NCI-H2029 treated with DMSO at 0.1 percent for 48 hours (cell line): ENCODE data around the gene TAS2R10.
"Not testable (repeated sequence)": the region's sequence is repeated elsewhere in the genome, so short reads cannot be mapped to it uniquely, and the experiment has no call there.

Source experiments
- DNase-seq: peaks from one replicate; lab custom pipeline; 2025; lab: John Stamatoyannopoulos, UW

The TAS2R10 gene

DNA sequence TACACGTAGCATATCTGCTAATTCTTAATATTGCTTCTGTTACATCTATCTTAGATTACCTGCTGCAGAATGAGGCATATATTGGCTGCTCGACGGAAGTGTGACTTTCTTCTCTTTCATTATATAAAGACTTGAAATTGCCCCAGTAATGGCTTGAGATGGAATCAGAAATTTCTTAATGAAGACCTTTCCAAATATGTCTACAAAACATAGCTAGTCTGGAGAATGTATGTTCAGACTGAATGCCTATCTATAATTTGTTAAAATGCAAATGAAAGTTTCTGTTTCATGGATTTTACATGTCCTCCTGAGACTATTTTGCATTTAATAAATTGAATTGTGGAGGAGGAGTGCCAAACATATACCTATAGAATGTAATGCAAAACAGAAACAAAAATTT, at the start of gene TAS2R10:
TAS2R10 (minus strand) TSS at position 101 of the 400 bp plus-strand sequence; CDS start at position 12, 89 bp downstream.
- DNase-seq: no peak

DNA sequence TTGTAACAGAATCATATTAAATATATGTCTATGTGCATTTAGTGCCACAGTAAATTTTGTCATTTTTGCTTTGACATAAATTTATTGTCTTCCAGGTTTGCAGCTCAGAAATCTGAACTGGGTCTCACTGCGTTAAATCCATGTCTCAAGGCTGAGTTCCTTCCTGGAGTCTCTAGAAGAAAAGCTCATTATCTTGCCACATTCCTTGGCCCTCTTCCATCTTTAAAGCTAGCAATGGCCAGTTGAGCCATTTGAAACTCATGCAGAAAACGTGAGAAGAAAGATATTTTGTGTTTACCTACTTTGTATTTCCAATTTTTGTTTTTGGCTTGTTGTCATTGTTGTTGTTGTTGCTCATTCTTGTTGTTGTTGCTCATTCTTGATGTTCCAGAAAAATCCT, 47.2 kb upstream of the TAS2R10 start:
- no peak for DNase-seq

- DNase-seq: no peak
Measured at GRCh38 chr12:10867381-10867780, 41.2 kb upstream of the TAS2R10 start.

DNA sequence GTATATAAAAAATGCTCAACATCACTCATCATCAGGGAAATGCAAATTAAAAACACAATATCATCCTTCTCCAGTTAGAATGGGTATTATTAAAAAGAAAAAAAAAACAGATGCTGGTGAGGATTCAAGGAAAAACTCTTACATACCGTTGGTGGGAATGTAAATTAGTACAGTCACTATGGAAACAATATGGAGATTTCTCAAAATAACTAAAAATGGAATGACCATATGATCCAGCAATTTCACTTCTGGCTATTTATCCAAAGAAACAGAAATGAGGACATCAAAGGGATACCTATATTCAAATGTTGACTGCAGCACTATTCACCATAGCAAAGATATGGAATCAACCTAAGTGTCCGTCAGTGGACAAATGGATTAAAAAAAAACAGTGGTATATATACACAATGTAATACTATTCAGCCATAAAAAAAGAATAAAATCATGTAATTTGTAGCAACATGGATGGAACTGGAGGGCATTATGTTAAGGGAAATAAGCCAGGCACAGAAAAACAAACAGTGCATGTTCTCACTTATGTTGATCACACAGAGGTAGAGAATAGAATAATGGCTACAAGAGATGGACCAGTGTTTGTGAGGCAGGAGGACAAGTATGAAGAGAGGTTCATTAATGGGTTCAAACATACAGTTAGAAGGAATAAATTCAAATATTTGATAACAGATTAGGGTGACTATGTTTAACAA, 37.5 kb upstream of the TAS2R10 start:
- no peak for DNase-seq

- no peak for DNase-seq
Measured at GRCh38 chr12:10861366-10861765, 35.2 kb upstream of the TAS2R10 start.

DNA sequence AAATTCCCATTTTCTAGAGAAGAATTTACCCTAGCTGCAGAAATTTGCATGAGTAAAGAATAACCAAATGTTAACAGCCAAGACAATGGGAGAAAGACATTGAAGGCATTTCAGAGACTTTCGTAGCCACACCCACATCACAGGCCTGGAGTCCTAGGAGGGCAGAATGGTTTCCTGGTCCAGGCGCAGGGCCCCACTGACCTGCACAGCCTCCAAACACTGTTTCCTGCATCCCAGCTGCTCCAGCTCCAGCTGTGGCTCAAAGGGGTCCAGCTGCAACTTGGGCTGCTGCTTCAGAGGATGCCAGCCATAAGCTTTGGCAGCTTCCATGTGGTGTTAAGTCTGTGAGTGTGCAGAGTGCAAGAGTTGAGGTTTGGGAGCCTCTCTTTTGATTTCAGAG, 29.6 kb upstream of the TAS2R10 start:
- DNase-seq: no peak

- no peak for DNase-seq
Measured at GRCh38 chr12:10853776-10854175, 27.6 kb upstream of the TAS2R10 start.

DNA sequence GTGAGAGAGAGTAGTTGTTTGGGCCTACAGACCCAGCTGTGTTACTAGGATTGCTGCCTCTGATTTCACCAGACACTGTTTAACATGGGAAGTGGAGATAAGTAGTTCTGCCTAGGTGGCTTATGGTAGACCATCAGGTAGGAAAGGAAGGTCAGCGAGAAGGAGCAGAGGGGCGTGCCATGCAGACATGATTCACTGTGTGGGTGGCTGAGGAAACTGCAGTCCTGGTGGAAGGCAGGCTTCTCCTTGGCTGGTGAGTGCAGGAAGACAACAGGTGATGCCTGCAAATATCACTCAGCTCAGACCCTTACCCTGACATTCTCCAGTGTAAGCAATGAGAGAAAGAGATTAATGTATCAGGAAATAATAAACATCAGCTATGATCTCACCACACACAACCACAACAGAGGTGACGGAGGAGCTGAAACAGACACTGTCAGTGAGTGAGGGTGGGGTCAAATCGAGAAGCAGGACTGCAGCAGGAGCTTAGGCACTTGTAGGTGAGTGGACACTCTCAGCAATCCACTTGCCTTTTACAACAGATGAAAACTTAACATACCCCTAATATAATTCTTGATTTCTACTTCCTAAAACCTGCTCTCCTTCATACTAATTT, 25.2 kb upstream of the TAS2R10 start:
- DNase-seq: no peak

- DNase-seq: no peak
Measured at GRCh38 chr12:10849425-10849878, 23.3 kb upstream of the TAS2R10 start, which contains the start of gene PRR4. Gene PRR4, minus strand, starts transcription at chr12:10849475. Its CDS starts 38 bp downstream, at chr12:10849437.

DNA sequence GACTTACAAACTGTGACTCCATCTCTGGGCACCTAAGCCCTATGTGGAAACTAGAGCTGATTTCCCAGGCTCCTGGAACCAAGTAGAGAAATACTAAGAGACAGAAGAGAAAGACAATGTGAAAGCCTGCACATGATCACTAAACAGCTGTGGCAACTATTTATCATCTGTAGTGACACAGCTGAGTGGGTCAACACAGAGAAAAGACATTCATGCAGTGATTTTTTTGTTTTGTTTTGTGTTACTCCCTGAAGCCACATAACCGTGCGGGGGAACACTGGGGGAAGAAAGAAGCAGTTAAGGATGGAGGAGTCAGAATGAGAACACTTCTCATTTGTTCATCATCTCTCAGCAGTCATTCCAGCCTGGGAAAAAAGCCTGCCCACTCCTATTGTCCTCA, 21.6 kb upstream of the TAS2R10 start:
- no peak for DNase-seq

DNA sequence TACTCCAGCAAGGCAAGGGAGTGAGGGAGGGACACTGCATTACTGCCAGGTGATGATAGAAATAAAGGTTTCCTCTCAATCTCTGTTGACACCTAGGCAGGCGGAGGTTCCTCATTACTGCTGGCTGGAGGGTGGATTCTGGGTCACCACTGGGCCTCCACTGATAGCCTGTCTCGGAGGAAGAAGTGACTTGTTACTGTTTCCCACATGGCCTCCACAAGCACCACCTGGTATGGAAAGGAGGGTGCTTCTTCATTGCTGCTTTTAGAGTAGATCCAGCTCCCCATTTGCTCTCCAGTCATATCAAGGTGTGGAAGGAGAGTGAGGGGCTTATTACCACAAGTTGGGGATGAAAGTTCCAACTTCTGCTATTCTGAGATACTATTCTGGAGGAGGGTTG, 16.7 kb upstream of the TAS2R10 start:
- no peak for DNase-seq

- no peak for DNase-seq
Measured at GRCh38 chr12:10838461-10838860, 12.3 kb upstream of the TAS2R10 start.

GRCh38 chr12:10829994-10830393, 3.8 kb upstream of the TAS2R10 start:
- no peak for DNase-seq

DNA sequence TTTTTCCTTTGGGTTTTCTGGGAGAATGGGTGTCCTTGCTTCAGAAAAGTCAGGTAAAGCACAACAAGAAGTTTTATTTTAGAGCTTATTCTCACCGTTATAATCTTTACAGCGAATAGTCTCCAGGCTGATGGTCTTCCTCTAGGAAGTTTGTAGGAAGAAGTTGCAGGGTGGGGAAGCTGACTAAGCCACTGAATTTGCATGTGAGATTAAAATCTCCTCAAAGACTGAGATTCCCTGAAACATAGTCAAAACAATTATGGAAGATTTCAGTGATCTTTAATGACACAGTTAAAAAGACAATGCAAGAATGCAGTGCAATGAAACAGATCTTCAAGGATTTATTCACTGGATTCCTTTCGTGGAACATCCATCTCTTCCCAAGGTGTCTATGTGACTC, 1.2 kb downstream of the TAS2R10 start:
- DNase-seq: no peak

- no peak for DNase-seq
Measured at GRCh38 chr12:10811883-10812536, 14.1 kb downstream of the TAS2R10 start.

DNA sequence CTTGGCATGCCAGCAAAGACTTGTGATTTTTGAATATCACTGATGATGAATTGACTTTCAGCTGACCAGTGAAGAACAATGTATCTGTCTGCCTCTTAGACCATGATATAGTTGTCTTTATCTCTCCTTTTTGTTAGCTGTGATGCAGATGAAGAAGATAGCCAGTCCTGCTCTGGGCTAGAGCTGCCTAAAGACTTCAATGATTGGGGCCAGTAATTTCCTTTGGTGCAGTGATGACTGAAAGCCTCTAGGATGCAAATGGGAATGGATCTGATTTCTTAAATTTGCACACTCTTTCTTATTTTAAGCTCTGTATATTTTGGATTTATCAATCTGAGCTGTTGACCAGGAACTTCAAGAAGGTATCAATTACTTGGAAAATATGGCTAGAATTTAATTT, 16.1 kb downstream of the TAS2R10 start, which contains the start of gene TAS2R9:
TAS2R9 (minus strand) TSS at position 101 of the 400 bp plus-strand sequence; CDS start at position 8, 93 bp downstream.
- DNase-seq: no peak

DNA sequence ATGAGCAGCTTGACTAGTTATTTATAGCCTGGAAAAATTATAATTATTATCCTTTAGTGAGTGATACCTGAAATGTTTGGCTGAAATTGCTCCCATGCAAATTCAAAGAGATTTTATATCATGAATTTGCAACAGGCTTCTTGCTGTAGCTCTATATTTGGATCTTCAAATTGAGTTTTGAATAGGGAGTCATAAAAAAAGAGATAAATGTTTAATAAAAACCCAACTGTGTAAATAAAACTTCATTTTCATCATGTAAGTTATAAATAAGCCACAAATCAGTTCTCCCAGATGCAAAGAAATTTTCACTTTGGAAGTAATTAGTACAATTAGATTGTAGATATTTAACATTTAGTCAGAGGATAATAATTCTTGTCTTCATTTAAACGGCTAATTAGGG, 19.0 kb downstream of the TAS2R10 start, which contains the start of gene TAS2R8:
TAS2R8 (minus strand) TSS at position 101 of the 400 bp plus-strand sequence. CDS start 306 bp downstream, outside the sequence.
- no peak for DNase-seq

DNA sequence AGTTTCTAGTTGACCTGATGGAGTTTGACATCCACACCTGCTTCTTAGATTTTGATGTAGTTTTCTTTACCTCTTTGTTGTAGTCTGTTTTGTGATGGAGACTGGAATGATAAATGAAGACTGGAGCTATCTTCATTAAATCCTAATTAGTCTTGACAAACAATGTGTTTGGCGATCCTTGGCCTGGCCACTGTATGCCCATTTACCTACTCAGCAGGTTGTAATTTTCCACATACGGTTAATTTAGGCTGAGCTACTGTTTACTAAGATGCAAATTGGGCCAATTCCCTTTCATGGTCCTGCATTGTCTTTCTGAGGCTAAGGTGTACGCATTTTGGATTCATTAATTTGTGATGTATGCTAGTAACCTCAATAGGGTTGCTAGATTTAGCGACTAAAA, 23.6 kb downstream of the TAS2R10 start, which contains the start of gene TAS2R7:
TAS2R7 (minus strand) TSS at position 41 of the 400 bp plus-strand sequence. CDS start 57 bp downstream, outside the sequence.
- DNase-seq: no peak

- no peak for DNase-seq
Measured at GRCh38 chr12:10801741-10802140, 24.4 kb downstream of the TAS2R10 start.

DNA sequence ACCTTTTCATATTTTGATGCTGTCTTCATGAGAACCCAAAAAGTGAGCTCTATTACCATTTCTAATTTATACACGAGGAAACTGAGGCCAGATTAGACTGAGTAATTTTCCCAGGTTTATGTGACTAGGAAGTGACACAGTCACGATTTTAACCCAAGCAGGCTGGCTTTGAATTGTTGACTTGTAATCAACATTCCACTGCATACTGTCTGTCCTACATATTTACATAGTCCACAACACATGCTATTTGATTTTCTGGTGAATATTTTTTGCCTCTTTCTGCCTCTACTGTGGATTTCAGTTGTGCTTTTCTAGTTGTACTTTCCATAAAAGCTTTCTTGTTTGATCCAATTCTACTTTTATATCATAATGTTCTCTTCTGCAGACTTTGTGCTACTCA, 31.9 kb downstream of the TAS2R10 start:
- DNase-seq: no peak

GRCh38 chr12:10791769-10792168, 34.4 kb downstream of the TAS2R10 start:
- DNase-seq: not testable (repeated sequence)

DNA sequence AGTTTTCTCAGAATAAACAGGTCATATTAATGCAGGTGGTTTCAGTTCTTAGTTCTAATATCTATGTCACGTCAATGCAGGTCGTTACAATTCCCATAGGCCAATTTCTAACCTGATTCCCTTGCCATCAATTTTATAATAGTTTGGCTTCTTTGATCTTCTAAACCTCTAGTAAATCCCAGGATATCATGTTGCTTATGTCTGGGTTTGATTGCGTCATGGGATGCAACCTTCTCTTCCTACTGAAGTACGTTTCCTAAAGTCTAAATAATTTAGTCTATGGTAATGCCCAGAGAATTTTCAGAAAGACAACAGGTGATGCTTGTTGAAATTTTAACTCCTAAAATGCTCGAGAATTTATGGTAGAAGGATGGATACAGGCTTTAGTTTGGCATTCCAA, 42.9 kb downstream of the TAS2R10 start:
- DNase-seq: no peak

DNA sequence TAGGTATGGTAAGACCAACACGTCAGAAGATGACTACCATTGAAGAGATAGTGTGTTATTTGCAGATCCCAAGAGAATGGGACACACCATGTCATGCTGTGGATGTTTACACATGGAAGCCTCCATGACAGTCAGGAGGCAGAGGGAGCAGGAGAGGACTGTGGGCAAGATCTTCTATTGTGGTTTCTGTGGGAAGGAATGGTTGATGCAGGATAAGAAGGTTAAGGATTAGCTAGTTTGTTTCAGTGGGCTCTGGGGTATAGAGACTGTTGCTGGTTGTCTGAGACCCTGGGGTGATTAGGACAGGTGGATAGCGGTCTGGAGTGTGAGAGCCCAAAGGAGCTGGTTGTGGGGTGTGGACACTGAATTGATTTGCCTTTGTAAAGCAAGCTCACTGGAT, 47.1 kb downstream of the TAS2R10 start:
- DNase-seq: no peak
